ENCODE results near the gene PLEKHG5. TPM values are rescaled to one million over a fixed set of nuclear protein-coding genes. Genes with fewer than 3 reads are reported as not detected.

PLEKHG5 gene
- 1 to 10 TPM; 2.8 to 3.9 TPM for total RNA-seq

- no peak for DNase-seq (ENCODE audit: low spot score in 2 of 2)
- H3K36me3 Mint-ChIP-seq: no peaks in the 10 kb centered on the region
- peak in 1 of 2 donors; percentile 48 for ATAC-seq
These were observed at the start of gene PLEKHG5 for GRCh38 chr1:6491480-6491962. Gene PLEKHG5, minus strand, starts transcription at chr1:6491667. Its CDS starts 14,096 bp downstream, at chr1:6477571.

GRCh38 chr1:6538956-6539355 is 47.5 kb upstream of the PLEKHG5 start:
- H3K27ac Mint-ChIP-seq: no peak overlapping the region
- no peak for DNase-seq (ENCODE audit: low spot score in 2 of 2)
- H3K36me3 Mint-ChIP-seq: peaks cover 0 to 5% of the 10 kb centered on the region in 2 donors
- no peaks in the 10 kb centered on the region for H3K9me3 Mint-ChIP-seq
- no peak for ATAC-seq

More at GRCh38 chr1:6491480-6491962, at the start of gene PLEKHG5:
- H3K27ac Mint-ChIP-seq: peak within 1 kb of the TSS; percentile 63 to 93
- no peaks in the 10 kb centered on the region for H3K9me3 Mint-ChIP-seq

- no peak for ATAC-seq
- no peak for DNase-seq (ENCODE audit: low spot score in 2 of 2)
- Mint-ChIP-seq H3K27ac (no peak overlapping the region), H3K9me3 (no peaks in the 10 kb centered on the region), H3K36me3 (peaks cover 5 to 18% of the 10 kb centered on the region in 2 donors)
These were observed 44.8 kb upstream of the PLEKHG5 start for GRCh38 chr1:6536291-6536690.

GRCh38 chr1:6535214-6535613 is 43.7 kb upstream of the PLEKHG5 start:
- peak overlapping the region; percentile 74 to 85 for H3K27ac Mint-ChIP-seq
- no peak for DNase-seq (ENCODE audit: low spot score in 2 of 2)
- H3K36me3 Mint-ChIP-seq: peaks cover 5 to 18% of the 10 kb centered on the region in 2 donors
- no peaks in the 10 kb centered on the region for H3K9me3 Mint-ChIP-seq
- no peak for ATAC-seq

- no peak for DNase-seq (ENCODE audit: low spot score in 2 of 2)
- Mint-ChIP-seq H3K27ac (peak overlapping the region; percentile 62 to 77), H3K9me3 (no peaks in the 10 kb centered on the region), H3K36me3 (peaks cover 5 to 18% of the 10 kb centered on the region in 2 donors)
- no peak for ATAC-seq
These were observed 42.9 kb upstream of the PLEKHG5 start for GRCh38 chr1:6534248-6534822.

GRCh38 chr1:6531996-6532395 is 40.5 kb upstream of the PLEKHG5 start:
- Mint-ChIP-seq H3K9me3 (no peaks in the 10 kb centered on the region), H3K27ac (no peak overlapping the region), H3K36me3 (peaks cover 5 to 18% of the 10 kb centered on the region in 2 donors)
- ATAC-seq (no peak), DNase-seq (ENCODE audit: low spot score in 2 of 2) (no peak)

- ATAC-seq (no peak), DNase-seq (ENCODE audit: low spot score in 2 of 2) (no peak)
- no peaks in the 10 kb centered on the region for H3K9me3 Mint-ChIP-seq
- H3K36me3 Mint-ChIP-seq: peaks cover 5 to 18% of the 10 kb centered on the region in 2 donors
- no peak overlapping the region for H3K27ac Mint-ChIP-seq
These were observed 39.2 kb upstream of the PLEKHG5 start for GRCh38 chr1:6530504-6531160.

- Mint-ChIP-seq H3K36me3 (peaks cover 5 to 14% of the 10 kb centered on the region in 2 donors), H3K9me3 (no peaks in the 10 kb centered on the region), H3K27ac (peak overlapping the region in 1 of 2 donors; percentile 45)
- peak in 1 of 2 donors; percentile 20 for ATAC-seq
- DNase-seq (ENCODE audit: low spot score in 2 of 2): no peak
These were observed 37.0 kb upstream of the PLEKHG5 start for GRCh38 chr1:6528492-6528891.

- no peaks in the 10 kb centered on the region for H3K9me3 Mint-ChIP-seq
- ATAC-seq (peak in 1 of 2 donors; percentile 14), DNase-seq (ENCODE audit: low spot score in 2 of 2) (no peak)
- no peaks in the 10 kb centered on the region for H3K36me3 Mint-ChIP-seq
- peak overlapping the region; percentile 22 to 52 for H3K27ac Mint-ChIP-seq
These were observed 34.8 kb upstream of the PLEKHG5 start for GRCh38 chr1:6526316-6526715.

GRCh38 chr1:6523566-6523965 is 32.1 kb upstream of the PLEKHG5 start:
- no peak for DNase-seq (ENCODE audit: low spot score in 2 of 2)
- H3K36me3 Mint-ChIP-seq: no peaks in the 10 kb centered on the region
- peak overlapping the region in 1 of 2 donors; percentile 11 for H3K27ac Mint-ChIP-seq
- no peaks in the 10 kb centered on the region for H3K9me3 Mint-ChIP-seq
- ATAC-seq: peak in 1 of 2 donors; percentile 63

GRCh38 chr1:6521536-6521935 is 30.1 kb upstream of the PLEKHG5 start:
- ATAC-seq: no peak

GRCh38 chr1:6519935-6520671 is 28.6 kb upstream of the PLEKHG5 start:
- ATAC-seq: no peak
- H3K9me3 Mint-ChIP-seq: no peaks in the 10 kb centered on the region
- DNase-seq (ENCODE audit: low spot score in 2 of 2): no peak

More at GRCh38 chr1:6521536-6521935, 30.1 kb upstream of the PLEKHG5 start:
- H3K27ac Mint-ChIP-seq: no peak overlapping the region
- H3K9me3 Mint-ChIP-seq: no peaks in the 10 kb centered on the region
- no peak for DNase-seq (ENCODE audit: low spot score in 2 of 2)
- H3K36me3 Mint-ChIP-seq: no peaks in the 10 kb centered on the region

GRCh38 chr1:6519491-6519934 is 28.0 kb upstream of the PLEKHG5 start:
- no peaks in the 10 kb centered on the region for H3K36me3 Mint-ChIP-seq
- no peak for ATAC-seq
- DNase-seq (ENCODE audit: low spot score in 2 of 2): no peak
- peak overlapping the region; percentile 49 to 72 for H3K27ac Mint-ChIP-seq
- no peaks in the 10 kb centered on the region for H3K9me3 Mint-ChIP-seq

More at GRCh38 chr1:6519935-6520671, 28.6 kb upstream of the PLEKHG5 start:
- peak overlapping the region; percentile 49 to 72 for H3K27ac Mint-ChIP-seq
- no peaks in the 10 kb centered on the region for H3K36me3 Mint-ChIP-seq

- DNase-seq (ENCODE audit: low spot score in 2 of 2) (no peak), ATAC-seq (no peak)
- Mint-ChIP-seq H3K27ac (no peak overlapping the region), H3K36me3 (no peaks in the 10 kb centered on the region), H3K9me3 (no peaks in the 10 kb centered on the region)
These were observed 26.0 kb upstream of the PLEKHG5 start for GRCh38 chr1:6517435-6517851.

- H3K9me3 Mint-ChIP-seq: no peaks in the 10 kb centered on the region
- H3K36me3 Mint-ChIP-seq: no peaks in the 10 kb centered on the region
- ATAC-seq (no peak), DNase-seq (ENCODE audit: low spot score in 2 of 2) (no peak)
- H3K27ac Mint-ChIP-seq: no peak overlapping the region
These were observed 24.3 kb upstream of the PLEKHG5 start for GRCh38 chr1:6515771-6516170.

GRCh38 chr1:6513320-6513801 is 21.9 kb upstream of the PLEKHG5 start:
- Mint-ChIP-seq H3K9me3 (no peaks in the 10 kb centered on the region), H3K36me3 (no peaks in the 10 kb centered on the region), H3K27ac (no peak overlapping the region)
- ATAC-seq (no peak), DNase-seq (ENCODE audit: low spot score in 2 of 2) (no peak)

GRCh38 chr1:6512908-6513280 is 21.4 kb upstream of the PLEKHG5 start:
- H3K36me3 Mint-ChIP-seq: no peaks in the 10 kb centered on the region
- ATAC-seq: no peak
- no peak for DNase-seq (ENCODE audit: low spot score in 2 of 2)
- no peaks in the 10 kb centered on the region for H3K9me3 Mint-ChIP-seq
- no peak overlapping the region for H3K27ac Mint-ChIP-seq
